Upper lobe of right lung (tissue), 1 donor: Measurements from ENCODE around the gene GFRA1. TPM values are rescaled to one million over a fixed set of nuclear protein-coding genes. Genes with fewer than 3 reads are reported as not detected.

Experiments used
- ATAC-seq: fragments of 200-7000 bp; cut with Tn5 transposase; one replicate; pipeline ENCODE4 v1.9.1; 2020; ENCODE audit warnings: mild to moderate bottlenecking, moderate library complexity
- DNase-seq: peaks from one replicate; pipeline ENCODE4 v3.0.0-alpha.2; 2020
- H3K27ac ChIP-seq: fragments of 200-600 bp; one replicate; pipeline ENCODE4 v1.8.0; 2022
- H3K27me3 ChIP-seq: fragments of 200-600 bp; one replicate; pipeline ENCODE4 v1.8.0; 2022; ENCODE audit warnings: mild to moderate bottlenecking
- H3K36me3 ChIP-seq: fragments of 200-600 bp; one replicate; pipeline ENCODE4 v1.8.0; 2022
- H3K4me1 ChIP-seq: fragments of 200-600 bp; one replicate; pipeline ENCODE4 v1.8.0; 2022
- H3K4me3 ChIP-seq: fragments of 200-600 bp; one replicate; pipeline ENCODE4 v1.8.0; 2022; ENCODE audit warnings: mild to moderate bottlenecking
- H3K9me3 ChIP-seq: fragments of 200-600 bp; one replicate; pipeline ENCODE4 v1.8.0; 2022
- intact Hi-C: fragments of 100-400 bp; cut with DNase I; formaldehyde crosslinking; loops from one replicate; pipeline ENCODE4 v1.11.0; 2022
- total RNA-seq: library from RNA; stranded (reverse); fragmentation: NEBNext Ultra II Directional; extraction: Animal tissue kit (Norgen Biotek cat#: 25700); gene quantifications from one replicate; pipeline ENCODE4 v1.2.1, GENCODE V29; 2021
- TF ChIP-seq, protein P1 (sequence below): fragments of 200-600 bp; IDR thresholded peaks from one replicate; pipeline ENCODE4 v1.8.0; 2022; ENCODE audit warnings: antibody characterized with exemption
- donor health status: DM: no; HTN: yes; CAD: no; lungs with severe emphysema.

The GFRA1 gene
- total RNA-seq, 1 donor from 2014 or later: 3.4 TPM

DNA sequence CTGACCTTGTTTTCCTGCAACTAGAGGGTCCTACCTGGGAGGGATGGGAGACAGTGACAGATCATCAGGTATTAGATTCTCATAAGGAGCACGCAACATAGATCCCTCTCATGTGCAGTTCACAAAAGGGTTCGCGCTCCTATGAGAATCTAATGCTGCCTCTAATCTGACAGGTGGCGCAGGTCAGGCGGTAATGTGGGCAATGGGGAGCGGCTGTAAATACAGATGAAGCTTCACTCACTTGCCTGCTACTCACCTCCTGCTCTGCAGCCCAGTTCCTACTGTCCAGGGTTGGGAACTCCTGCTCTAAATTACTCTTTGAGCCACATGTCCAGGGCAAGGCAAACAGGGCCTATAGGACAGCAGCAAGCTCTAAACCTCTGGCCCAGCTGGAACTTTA is 46.2 kb downstream of the GFRA1 start:
- TF ChIP-seq, protein P1, sequence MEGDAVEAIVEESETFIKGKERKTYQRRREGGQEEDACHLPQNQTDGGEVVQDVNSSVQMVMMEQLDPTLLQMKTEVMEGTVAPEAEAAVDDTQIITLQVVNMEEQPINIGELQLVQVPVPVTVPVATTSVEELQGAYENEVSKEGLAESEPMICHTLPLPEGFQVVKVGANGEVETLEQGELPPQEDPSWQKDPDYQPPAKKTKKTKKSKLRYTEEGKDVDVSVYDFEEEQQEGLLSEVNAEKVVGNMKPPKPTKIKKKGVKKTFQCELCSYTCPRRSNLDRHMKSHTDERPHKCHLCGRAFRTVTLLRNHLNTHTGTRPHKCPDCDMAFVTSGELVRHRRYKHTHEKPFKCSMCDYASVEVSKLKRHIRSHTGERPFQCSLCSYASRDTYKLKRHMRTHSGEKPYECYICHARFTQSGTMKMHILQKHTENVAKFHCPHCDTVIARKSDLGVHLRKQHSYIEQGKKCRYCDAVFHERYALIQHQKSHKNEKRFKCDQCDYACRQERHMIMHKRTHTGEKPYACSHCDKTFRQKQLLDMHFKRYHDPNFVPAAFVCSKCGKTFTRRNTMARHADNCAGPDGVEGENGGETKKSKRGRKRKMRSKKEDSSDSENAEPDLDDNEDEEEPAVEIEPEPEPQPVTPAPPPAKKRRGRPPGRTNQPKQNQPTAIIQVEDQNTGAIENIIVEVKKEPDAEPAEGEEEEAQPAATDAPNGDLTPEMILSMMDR: no peak
- Histone ChIP-seq H3K9me3 (no peaks in the 10 kb centered on the region), H3K36me3 (no peaks in the 10 kb centered on the region), H3K27ac (no peak overlapping the region), H3K27me3 (no peaks in the 10 kb centered on the region), H3K4me3 (no peak overlapping the region), H3K4me1 (no peaks in the 10 kb centered on the region)
- DNase-seq: no peak
- intact Hi-C loops: no loop called here
- ATAC-seq: no peak

DNA sequence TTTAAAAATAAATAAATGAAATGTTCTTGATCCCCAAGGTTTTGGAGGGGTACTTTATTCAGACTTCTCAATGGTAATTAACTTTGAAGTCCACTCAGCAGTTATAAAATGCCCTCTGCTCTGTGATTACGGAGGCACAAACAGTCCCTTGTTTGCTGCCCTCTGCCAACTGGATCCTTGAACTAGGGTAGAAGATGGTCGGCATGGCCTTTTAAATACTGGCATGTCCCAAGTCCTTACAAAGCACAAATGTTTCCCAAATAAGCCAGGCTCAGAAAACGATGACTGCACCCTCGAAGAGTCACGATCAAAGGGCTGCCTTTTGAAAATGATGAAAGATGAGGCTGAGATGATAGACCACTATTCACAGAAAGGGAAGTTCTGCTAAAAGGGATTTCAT is 47.0 kb downstream of the GFRA1 start:
- no peak overlapping the region for H3K27ac ChIP-seq
- DNase-seq (no peak), ATAC-seq (no peak)
- H3K36me3 ChIP-seq: no peaks in the 10 kb centered on the region
- intact Hi-C loops: no loop called here
- no peaks in the 10 kb centered on the region for H3K4me1 ChIP-seq
- H3K9me3 ChIP-seq: no peaks in the 10 kb centered on the region
- TF ChIP-seq, protein P1: no peak
- H3K27me3 ChIP-seq: no peaks in the 10 kb centered on the region
- no peak overlapping the region for H3K4me3 ChIP-seq

- no peak for ATAC-seq
- TF ChIP-seq, protein P1: no peak
- H3K36me3 ChIP-seq: no peaks in the 10 kb centered on the region
These were observed 49.7 kb downstream of the GFRA1 start for GRCh38 chr10:116223289-116223688.

DNA sequence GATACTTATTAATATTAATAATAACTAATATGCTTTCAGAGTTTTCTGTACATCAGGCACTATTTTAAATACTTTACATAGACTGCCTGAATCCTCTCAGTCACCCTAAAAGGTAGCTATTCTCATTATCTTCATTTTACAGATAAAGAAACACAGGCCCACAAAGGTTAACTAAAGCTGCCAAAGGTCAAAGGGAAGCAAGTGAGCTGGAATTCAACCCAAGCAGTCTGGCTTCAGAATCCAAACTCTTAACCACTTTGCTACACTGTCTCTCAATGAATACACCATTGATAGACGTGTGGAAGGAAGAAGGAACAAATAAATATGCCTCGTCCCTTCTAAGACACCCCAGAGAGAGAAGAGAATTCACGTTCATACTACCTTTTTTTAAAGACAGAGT is 52.0 kb downstream of the GFRA1 start:
- Histone ChIP-seq H3K4me1 (no peaks in the 10 kb centered on the region), H3K4me3 (no peak overlapping the region), H3K27me3 (no peaks in the 10 kb centered on the region), H3K9me3 (no peaks in the 10 kb centered on the region), H3K36me3 (no peaks in the 10 kb centered on the region), H3K27ac (no peak overlapping the region)
- TF ChIP-seq, protein P1: no peak
- ATAC-seq (no peak), DNase-seq (no peak)
- intact Hi-C loops: no loop called here

More at GRCh38 chr10:116223289-116223688, 49.7 kb downstream of the GFRA1 start:
- Histone ChIP-seq H3K4me3 (no peak overlapping the region), H3K4me1 (no peaks in the 10 kb centered on the region), H3K27me3 (no peaks in the 10 kb centered on the region), H3K9me3 (no peaks in the 10 kb centered on the region), H3K27ac (no peak overlapping the region)
- intact Hi-C loops: no loop called here
- DNase-seq: no peak

DNA sequence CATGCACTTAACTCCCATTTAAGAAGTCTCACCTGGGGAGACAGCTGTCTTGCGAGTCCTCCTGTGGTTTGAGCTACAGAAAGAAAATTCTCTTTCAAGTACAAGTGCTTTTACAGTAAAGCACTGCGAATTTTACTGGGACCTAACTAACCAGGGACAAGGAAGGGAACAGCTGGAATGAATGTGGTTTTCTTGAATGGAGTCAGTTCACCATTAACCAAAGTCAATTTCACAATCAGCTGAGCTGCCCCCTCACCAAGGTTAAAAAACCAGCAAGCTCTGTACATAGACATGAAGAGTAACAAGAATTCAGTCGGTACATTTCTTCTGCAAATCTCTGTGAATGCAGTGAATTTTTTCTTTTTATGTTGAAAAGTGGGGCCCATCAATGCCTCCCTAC is 56.3 kb downstream of the GFRA1 start:
- ATAC-seq (no peak), DNase-seq (no peak)
- intact Hi-C loops: no loop called here
- Histone ChIP-seq H3K4me1 (no peaks in the 10 kb centered on the region), H3K27me3 (no peaks in the 10 kb centered on the region), H3K9me3 (no peaks in the 10 kb centered on the region), H3K36me3 (no peaks in the 10 kb centered on the region), H3K4me3 (no peak overlapping the region), H3K27ac (no peak overlapping the region)
- TF ChIP-seq, protein P1: no peak

DNA sequence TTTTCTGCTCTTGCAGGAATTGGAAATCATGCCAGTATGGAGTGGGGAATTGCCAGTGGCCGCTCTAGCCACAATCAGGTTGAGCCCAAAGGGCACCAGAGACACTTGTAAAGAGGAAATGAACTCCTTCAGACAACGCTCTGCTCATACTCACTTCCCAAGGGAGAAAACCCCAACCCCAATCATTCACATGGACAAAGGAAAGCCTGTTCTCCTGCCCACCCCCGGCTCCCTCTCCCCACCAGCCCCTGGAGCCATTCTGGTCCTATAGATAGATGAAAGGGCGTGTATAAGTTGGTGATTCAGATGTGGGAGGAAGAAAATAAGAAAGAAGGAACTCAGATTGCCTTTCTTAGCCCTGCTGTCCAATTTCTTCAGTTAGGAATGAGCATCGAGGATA is 57.4 kb downstream of the GFRA1 start:
- H3K36me3 ChIP-seq: no peaks in the 10 kb centered on the region
- H3K9me3 ChIP-seq: no peaks in the 10 kb centered on the region
- no peak overlapping the region for H3K27ac ChIP-seq
- no peak for ATAC-seq
- intact Hi-C loops: no loop called here
- H3K4me1 ChIP-seq: no peaks in the 10 kb centered on the region
- no peak overlapping the region for H3K4me3 ChIP-seq
- no peaks in the 10 kb centered on the region for H3K27me3 ChIP-seq
- TF ChIP-seq, protein P1: no peak
- no peak for DNase-seq
